Mucosa of rectum (tissue), 2 donors: ENCODE results near the gene KICS2.

Experiments used
- H3K27ac ChIP-seq, 2 donors: one replicate each; pipeline ENCODE4 v1.7.0; 2013; ENCODE audit warnings: inconsistent platforms in 2 of 2, low read depth in 2 of 2, low read length in 2 of 2
- H3K27me3 ChIP-seq, 2 donors: one replicate each; pipeline ENCODE4 v1.7.0; 2013; ENCODE audit warnings: low read length in 2 of 2; ENCODE audit not compliant: control insufficient read depth in 2 of 2, insufficient read depth in 2 of 2
- H3K36me3 ChIP-seq, 2 donors: one replicate each; pipeline ENCODE4 v1.7.0; 2013; ENCODE audit warnings: low read length in 2 of 2; ENCODE audit not compliant: control insufficient read depth in 2 of 2, insufficient read depth in 2 of 2
- H3K4me1 ChIP-seq, 2 donors: one replicate each; pipeline ENCODE4 v1.7.0; 2013; ENCODE audit warnings: low read length in 2 of 2, mild to moderate bottlenecking in 1 of 2; ENCODE audit not compliant: control insufficient read depth in 2 of 2, insufficient read depth in 2 of 2
- H3K4me3 ChIP-seq, 2 donors: one replicate each; pipeline ENCODE4 v1.7.0; 2013; ENCODE audit warnings: low read length in 2 of 2
- H3K9ac ChIP-seq, 2 donors: one replicate each; pipeline ENCODE4 v1.7.0; 2013; ENCODE audit warnings: low read length in 2 of 2, low read depth in 1 of 2, mild to moderate bottlenecking in 1 of 2
- H3K9me3 ChIP-seq, 2 donors: one replicate each; pipeline ENCODE4 v1.7.0; 2013; ENCODE audit warnings: low read length in 2 of 2; ENCODE audit not compliant: control insufficient read depth in 2 of 2
- donor health status: healthy.
- donor health status: Normal muscosa, but diverticular disease.

The KICS2 gene

DNA sequence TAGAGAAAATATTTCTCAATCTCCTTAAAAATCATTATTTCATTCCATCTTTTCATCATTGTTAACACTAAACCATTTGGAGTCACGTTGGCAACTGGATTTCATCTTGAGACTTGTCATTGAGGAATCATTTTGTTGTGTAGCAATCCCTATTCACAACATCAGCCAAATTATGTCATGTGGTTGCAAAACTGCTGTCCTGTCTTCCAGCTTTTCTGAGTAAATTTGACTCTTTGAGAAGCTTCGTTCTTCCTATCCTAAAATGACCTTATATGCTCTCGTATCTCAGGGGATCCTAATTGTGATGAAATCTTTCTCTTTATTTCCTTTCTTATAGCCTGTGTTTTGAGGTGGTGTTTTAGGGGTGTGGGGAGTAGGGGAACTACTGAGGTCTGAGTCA lies 30.6 kb upstream of the KICS2 start:
- H3K4me1 ChIP-seq, result no peaks in the 10 kb centered on the region
- H3K4me3 ChIP-seq, result no peak overlapping the region
- H3K27ac ChIP-seq, result no peak overlapping the region
- H3K9ac ChIP-seq, result no peak overlapping the region
- H3K9me3 ChIP-seq, result no peaks in the 10 kb centered on the region
- H3K27me3 ChIP-seq, result no peaks in the 10 kb centered on the region
- H3K36me3 ChIP-seq, result no peaks in the 10 kb centered on the region

GRCh38 chr12:64243809-64244208 lies 21.7 kb upstream of the KICS2 start:
- no peaks in the 10 kb centered on the region for H3K27me3 ChIP-seq
- H3K27ac ChIP-seq, result no peak overlapping the region
- H3K9me3 ChIP-seq, result no peaks in the 10 kb centered on the region
- no peak overlapping the region for H3K4me3 ChIP-seq
- peaks cover 0 to 3% of the 10 kb centered on the region in 2 donors for H3K4me1 ChIP-seq
- no peaks in the 10 kb centered on the region for H3K36me3 ChIP-seq
- H3K9ac ChIP-seq, result no peak overlapping the region

DNA sequence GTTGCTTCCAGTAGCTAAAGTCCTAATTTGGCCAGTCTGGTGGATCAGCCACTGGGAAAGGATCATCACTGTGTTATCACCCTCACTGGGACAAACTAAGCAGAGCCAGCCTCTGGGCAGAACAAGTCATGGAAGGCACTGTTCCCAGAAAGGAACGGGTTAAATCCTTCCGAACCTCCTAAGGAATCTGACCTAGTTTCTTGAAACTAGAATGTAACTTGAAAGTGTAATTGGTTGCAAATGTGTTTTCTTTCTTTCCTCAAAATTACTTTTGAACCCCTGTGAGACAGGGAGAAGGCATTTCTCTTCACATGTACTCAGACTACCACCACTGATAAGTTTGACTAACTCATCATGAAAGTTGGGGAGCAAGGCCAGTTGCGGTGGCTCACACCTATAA lies 18.7 kb upstream of the KICS2 start:
- H3K9me3 ChIP-seq, result no peaks in the 10 kb centered on the region
- no peak overlapping the region for H3K9ac ChIP-seq
- no peak overlapping the region for H3K4me3 ChIP-seq
- H3K27ac ChIP-seq, result no peak overlapping the region
- H3K27me3 ChIP-seq, result no peaks in the 10 kb centered on the region
- H3K4me1 ChIP-seq, result peaks cover 0 to 3% of the 10 kb centered on the region in 2 donors
- no peaks in the 10 kb centered on the region for H3K36me3 ChIP-seq

DNA sequence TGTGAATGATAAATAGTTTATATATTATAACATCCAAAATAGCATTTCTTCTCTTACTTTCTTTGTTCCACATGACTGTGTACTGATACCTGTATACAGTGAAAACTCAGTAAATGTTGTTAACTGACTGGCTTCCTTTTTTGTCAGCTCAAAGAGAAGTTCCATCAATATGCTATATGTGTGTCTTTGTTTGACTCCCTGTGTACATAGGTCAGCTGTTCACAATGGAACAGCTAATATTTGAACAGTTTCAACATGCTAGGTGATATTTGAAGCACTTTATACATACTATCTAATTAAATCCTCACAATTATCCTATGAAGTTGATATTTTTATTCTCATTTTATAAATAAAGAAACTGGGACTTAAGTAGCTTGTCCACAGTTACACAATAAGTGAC lies 15.3 kb upstream of the KICS2 start:
- no peak overlapping the region for H3K27ac ChIP-seq

DNA sequence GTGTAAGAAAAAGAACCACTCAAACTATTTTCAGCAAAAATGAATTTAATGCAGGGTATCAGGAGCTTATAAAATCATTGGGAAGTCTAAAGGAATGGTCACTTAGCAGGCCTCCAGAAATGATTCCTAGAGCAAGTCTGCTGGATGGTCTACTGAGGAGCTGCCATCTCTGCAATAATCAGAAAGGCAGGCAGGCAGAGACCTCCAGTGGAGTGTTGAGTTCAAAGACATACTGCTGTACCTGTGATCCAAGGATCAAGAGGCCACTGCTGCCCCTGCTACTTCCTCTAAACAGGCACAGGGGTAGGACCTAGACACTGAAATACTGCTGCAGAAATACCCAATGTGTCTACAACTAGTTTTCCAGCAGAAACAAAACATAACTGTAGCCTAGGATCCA lies 14.5 kb upstream of the KICS2 start:
- H3K4me1 ChIP-seq, result peaks cover 0 to 3% of the 10 kb centered on the region in 2 donors
- H3K36me3 ChIP-seq, result no peaks in the 10 kb centered on the region
- no peak overlapping the region for H3K27ac ChIP-seq
- H3K4me3 ChIP-seq, result no peak overlapping the region
- H3K27me3 ChIP-seq, result peaks cover 0 to 4% of the 10 kb centered on the region in 2 donors
- H3K9me3 ChIP-seq, result no peaks in the 10 kb centered on the region
- no peak overlapping the region for H3K9ac ChIP-seq

More for the DNA sequence above, 15.3 kb upstream of the KICS2 start:
- Histone ChIP-seq H3K9ac (no peak overlapping the region), H3K27me3 (peaks cover 0 to 4% of the 10 kb centered on the region in 2 donors), H3K36me3 (no peaks in the 10 kb centered on the region), H3K4me1 (peaks cover 0 to 3% of the 10 kb centered on the region in 2 donors), H3K9me3 (no peaks in the 10 kb centered on the region), H3K4me3 (no peak overlapping the region)

DNA sequence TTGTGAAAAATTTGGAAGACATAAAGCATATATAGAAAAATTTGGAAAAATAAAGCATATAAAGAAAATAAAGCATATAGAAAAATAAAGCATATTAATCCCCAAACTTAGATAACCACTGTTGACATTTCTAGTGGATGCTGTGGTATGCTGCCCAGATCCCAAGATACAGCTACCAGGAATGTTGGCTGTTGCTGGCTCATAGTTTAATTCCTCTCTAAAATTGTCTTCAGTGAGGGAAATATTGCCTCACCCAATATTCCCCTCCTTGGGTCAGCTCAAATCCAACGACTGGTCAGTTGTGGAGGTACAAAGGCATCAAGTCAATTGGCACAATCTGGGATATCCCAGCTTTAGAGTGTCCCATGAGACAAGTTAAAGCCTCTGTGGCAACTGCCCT lies 10.1 kb upstream of the KICS2 start:
- H3K4me3 ChIP-seq, result no peak overlapping the region
- H3K27me3 ChIP-seq, result peaks cover 0 to 4% of the 10 kb centered on the region in 2 donors
- no peak overlapping the region for H3K27ac ChIP-seq
- no peak overlapping the region for H3K9ac ChIP-seq
- H3K36me3 ChIP-seq, result no peaks in the 10 kb centered on the region
- no peaks in the 10 kb centered on the region for H3K9me3 ChIP-seq
- no peaks in the 10 kb centered on the region for H3K4me1 ChIP-seq

DNA sequence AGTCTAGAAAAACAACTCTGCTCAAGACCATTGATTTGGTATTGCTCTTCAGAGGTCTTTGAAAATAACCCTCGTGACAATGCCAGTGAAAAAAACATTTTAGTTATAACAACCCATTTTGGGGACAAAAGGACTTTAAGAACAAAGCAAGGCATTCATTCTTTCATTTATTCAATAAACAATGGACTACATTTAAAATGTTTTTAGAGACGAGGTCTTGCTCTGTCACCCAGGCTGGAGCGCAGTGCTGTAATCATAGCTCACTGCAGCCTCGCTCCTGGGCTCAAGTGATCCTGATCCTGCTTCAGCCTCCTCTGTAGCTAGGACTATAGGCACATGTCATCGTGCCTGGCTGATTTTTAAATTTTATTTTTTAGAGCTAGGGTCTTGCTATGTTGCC lies 7.7 kb upstream of the KICS2 start:
- no peak overlapping the region for H3K9ac ChIP-seq
- no peaks in the 10 kb centered on the region for H3K27me3 ChIP-seq
- no peaks in the 10 kb centered on the region for H3K9me3 ChIP-seq
- H3K4me3 ChIP-seq, result no peak overlapping the region
- H3K27ac ChIP-seq, result no peak overlapping the region
- no peaks in the 10 kb centered on the region for H3K4me1 ChIP-seq
- H3K36me3 ChIP-seq, result no peaks in the 10 kb centered on the region

- Histone ChIP-seq H3K9me3 (no peaks in the 10 kb centered on the region), H3K4me3 (no peak overlapping the region), H3K27ac (no peak overlapping the region), H3K36me3 (no peaks in the 10 kb centered on the region), H3K27me3 (no peaks in the 10 kb centered on the region), H3K4me1 (no peaks in the 10 kb centered on the region), H3K9ac (no peak overlapping the region)
Measured at GRCh38 chr12:64229240-64229639, 7.1 kb upstream of the KICS2 start.

GRCh38 chr12:64225626-64226025 lies 3.5 kb upstream of the KICS2 start:
- Histone ChIP-seq H3K27ac (no peak overlapping the region), H3K9ac (no peak overlapping the region), H3K36me3 (no peaks in the 10 kb centered on the region), H3K4me1 (peaks cover 4 to 6% of the 10 kb centered on the region in 2 donors), H3K27me3 (no peaks in the 10 kb centered on the region), H3K9me3 (no peaks in the 10 kb centered on the region), H3K4me3 (no peak overlapping the region)

- H3K9me3 ChIP-seq, result no peaks in the 10 kb centered on the region
- no peaks in the 10 kb centered on the region for H3K27me3 ChIP-seq
- peak overlapping the region; percentile 87 to 89 for H3K27ac ChIP-seq
- peaks cover 4 to 6% of the 10 kb centered on the region in 2 donors for H3K4me1 ChIP-seq
- no peaks in the 10 kb centered on the region for H3K36me3 ChIP-seq
- peak overlapping the region; percentile 90 to 94 for H3K4me3 ChIP-seq
- peak overlapping the region; percentile 84 to 88 for H3K9ac ChIP-seq
Measured at GRCh38 chr12:64221651-64222008, 466 bp downstream of the KICS2 start.

GRCh38 chr12:64220046-64220445 lies 2.0 kb downstream of the KICS2 start:
- Histone ChIP-seq H3K4me3 (no peak overlapping the region), H3K9ac (no peak overlapping the region), H3K27me3 (no peaks in the 10 kb centered on the region), H3K9me3 (no peaks in the 10 kb centered on the region), H3K27ac (no peak overlapping the region), H3K36me3 (peaks cover 3 to 4% of the 10 kb centered on the region in 2 donors), H3K4me1 (peaks cover 4 to 6% of the 10 kb centered on the region in 2 donors)
